HS-5 (cell line): Measurements from ENCODE around the gene ACTL10.
"Not testable (repeated sequence)": the region's sequence is repeated elsewhere in the genome, so short reads cannot be mapped to it uniquely, and the experiment has no call there.

Experiments
- DNase-seq: peaks from one replicate; pipeline ENCODE4 v3.0.0-alpha.2; 2012; ENCODE audit warnings: low read depth

The ACTL10 gene

GRCh38 chr20:33697129-33697528 lies 30.4 kb downstream of the ACTL10 start:
- DNase-seq = no peak

GRCh38 chr20:33698966-33699365 lies 32.2 kb downstream of the ACTL10 start:
- not testable (repeated sequence) for DNase-seq

GRCh38 chr20:33700696-33701441 lies 34.1 kb downstream of the ACTL10 start:
- DNase-seq = not testable (repeated sequence)

- no peak for DNase-seq
Observed at GRCh38 chr20:33701629-33702450, 35.1 kb downstream of the ACTL10 start.

- DNase-seq = no peak
Observed at GRCh38 chr20:33702861-33703260, 36.1 kb downstream of the ACTL10 start.

- DNase-seq = no peak
Observed at GRCh38 chr20:33703498-33704137, 36.9 kb downstream of the ACTL10 start.

GRCh38 chr20:33704197-33704924 lies 37.6 kb downstream of the ACTL10 start:
- DNase-seq = no peak

GRCh38 chr20:33707668-33708067 lies 40.9 kb downstream of the ACTL10 start:
- DNase-seq = no peak

- no peak for DNase-seq
Observed at GRCh38 chr20:33709398-33709797, 42.7 kb downstream of the ACTL10 start.

- no peak for DNase-seq
Observed at GRCh38 chr20:33709905-33710541, 43.3 kb downstream of the ACTL10 start.

- no peak for DNase-seq
Observed at GRCh38 chr20:33710681-33711445, 44.1 kb downstream of the ACTL10 start.

GRCh38 chr20:33711446-33711738 lies 44.6 kb downstream of the ACTL10 start:
- no peak for DNase-seq

- DNase-seq = no peak
Observed at GRCh38 chr20:33713865-33714367, 47.2 kb downstream of the ACTL10 start.

- DNase-seq = no peak
Observed at GRCh38 chr20:33716498-33716897, 49.8 kb downstream of the ACTL10 start.
